Stimulated activated CD4-positive, alpha-beta T cell treated with anti-CD3 and anti-CD28 coated beads, Interleukin-2, amount 100 ng/mL, for 4 hours (primary cell): ENCODE measurements around the gene RIBC1.
"Not testable (repeated sequence)": the region's sequence is repeated elsewhere in the genome, so short reads cannot be mapped to it uniquely, and the experiment has no call there.

Source experiments
- DNase-seq: peaks from one replicate; pipeline ENCODE4 v3.0.0-alpha.2; 2020; ENCODE audit warnings: low read depth

The RIBC1 gene

GRCh38 chrX:53435997-53436396 lies 13.3 kb downstream of the RIBC1 start:
- DNase-seq: peak; percentile 38

GRCh38 chrX:53437206-53437605 lies 14.5 kb downstream of the RIBC1 start:
- DNase-seq: no peak

- no peak for DNase-seq
Observed at GRCh38 chrX:53438174-53438831, 15.6 kb downstream of the RIBC1 start.

- DNase-seq: no peak
Observed at GRCh38 chrX:53438832-53439230, 16.2 kb downstream of the RIBC1 start.

GRCh38 chrX:53440101-53440500 lies 17.4 kb downstream of the RIBC1 start:
- no peak for DNase-seq

GRCh38 chrX:53440621-53441517 lies 18.2 kb downstream of the RIBC1 start:
- no peak for DNase-seq

- DNase-seq: peak; percentile 56
Observed at GRCh38 chrX:53441531-53442321, 19.1 kb downstream of the RIBC1 start.

GRCh38 chrX:53442322-53442631 lies 19.6 kb downstream of the RIBC1 start:
- no peak for DNase-seq

GRCh38 chrX:53445977-53446376 lies 23.3 kb downstream of the RIBC1 start:
- DNase-seq: no peak

- DNase-seq: no peak
Observed at GRCh38 chrX:53447441-53447840, 24.8 kb downstream of the RIBC1 start.

- no peak for DNase-seq
Observed at GRCh38 chrX:53449632-53450031, 27.0 kb downstream of the RIBC1 start.

- DNase-seq: no peak
Observed at GRCh38 chrX:53452812-53453211, 30.1 kb downstream of the RIBC1 start.

GRCh38 chrX:53456254-53456653 lies 33.6 kb downstream of the RIBC1 start:
- no peak for DNase-seq

- DNase-seq: no peak
Observed at GRCh38 chrX:53458082-53458481, 35.4 kb downstream of the RIBC1 start.

GRCh38 chrX:53468659-53469058 lies 46.0 kb downstream of the RIBC1 start:
- DNase-seq: not testable (repeated sequence)

GRCh38 chrX:53471346-53471745 lies 48.7 kb downstream of the RIBC1 start:
- no peak for DNase-seq

- DNase-seq: no peak
Observed at GRCh38 chrX:53474707-53475106, 52.0 kb downstream of the RIBC1 start.

- no peak for DNase-seq
Observed at GRCh38 chrX:53476371-53476770, 53.7 kb downstream of the RIBC1 start.

- DNase-seq: no peak
Observed at GRCh38 chrX:53479301-53479700, 56.6 kb downstream of the RIBC1 start.
